Hair follicle dermal papilla cell (primary cell): ENCODE measurements around the gene TBC1D19. TPM values are rescaled to one million over a fixed set of nuclear protein-coding genes. Genes with fewer than 3 reads are reported as not detected.

Experiments used
- small RNA-seq: library from RNA; depleted of rRNA; stranded (forward); fragments of <200 nt; gene quantifications from one replicate; pipeline ENCODE3, GENCODE V24; 2012
- total RNA-seq: library from RNA; depleted of rRNA; stranded (reverse); fragments of >200 nt; gene quantifications from 2 replicates; pipeline ENCODE4 v1.2.3, GENCODE V29; 2012

Gene TBC1D19, protein sequence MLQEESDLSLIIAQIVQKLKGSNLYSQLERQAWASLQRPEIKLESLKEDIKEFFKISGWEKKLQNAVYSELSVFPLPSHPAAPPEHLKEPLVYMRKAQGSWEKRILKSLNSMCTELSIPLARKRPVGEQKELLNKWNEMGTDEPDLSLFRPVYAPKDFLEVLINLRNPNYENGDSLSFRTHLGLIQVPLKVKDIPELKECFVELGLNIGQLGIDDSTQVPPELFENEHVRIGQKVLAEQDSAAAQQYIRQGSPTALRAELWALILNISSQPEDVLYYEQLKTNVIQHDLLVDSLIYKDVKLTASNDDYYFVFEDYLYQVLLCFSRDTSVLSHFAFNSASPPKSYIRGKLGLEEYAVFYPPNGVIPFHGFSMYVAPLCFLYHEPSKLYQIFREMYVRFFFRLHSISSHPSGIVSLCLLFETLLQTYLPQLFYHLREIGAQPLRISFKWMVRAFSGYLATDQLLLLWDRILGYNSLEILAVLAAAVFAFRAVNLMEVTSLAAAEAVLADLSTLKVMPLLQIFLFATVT
- total RNA-seq: 31.6 and 32.9 TPM in 2 replicates

DNA sequence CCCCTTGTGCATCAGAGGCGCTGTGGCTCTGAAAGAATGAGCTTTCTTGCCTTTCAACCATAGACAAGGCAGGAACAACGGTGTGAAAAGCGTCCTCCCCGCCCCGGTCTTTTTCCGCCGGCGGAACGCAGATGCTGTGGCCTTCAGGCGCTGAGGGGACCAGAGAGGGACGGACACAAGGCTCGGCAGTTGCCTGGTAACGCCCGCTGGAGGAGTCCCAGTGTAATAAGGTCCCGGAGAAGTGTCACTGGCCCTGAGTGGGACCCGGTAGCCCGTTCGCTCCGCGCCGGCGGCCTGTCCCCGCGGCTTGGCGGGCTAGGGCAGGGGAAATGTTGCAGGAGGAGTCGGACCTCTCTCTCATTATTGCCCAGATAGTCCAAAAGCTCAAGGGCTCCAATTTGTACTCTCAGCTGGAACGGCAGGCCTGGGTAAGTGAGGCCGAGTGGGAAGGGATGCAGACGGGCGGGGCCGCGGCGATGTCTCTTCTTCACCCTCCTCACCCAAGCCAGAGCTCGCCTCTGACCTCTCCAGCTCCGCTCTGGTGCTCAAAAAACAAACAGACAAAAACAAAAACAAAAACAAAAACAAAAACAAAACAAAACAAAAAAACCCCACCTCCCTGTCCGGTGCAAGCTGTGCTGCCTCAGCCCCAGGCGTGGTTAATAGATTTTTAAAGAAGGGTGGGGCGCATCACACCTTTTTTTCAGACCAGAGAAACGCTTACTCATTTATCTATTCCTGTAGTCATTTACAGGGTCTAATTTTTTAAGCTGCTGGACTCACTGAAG is at the start of gene TBC1D19:
TBC1D19 (plus strand) TSS at position 220 of the 788 bp plus-strand sequence; CDS start at position 330, 110 bp downstream.

Small RNAs within 50 kb of the gene (small RNA-seq; reads per million reads assigned to genes)
- not detected for gene RF00284

Other genes with a start within 250 kb of the TBC1D19 start
- gene CCKAR, start 93.6 kb upstream of the TBC1D19 start, total RNA-seq: not detected in 2 replicates